GM06990 (cell line): ENCODE results near the gene CALD1.

Experiments used
- DNase-seq: peaks from one replicate; pipeline ENCODE4 v3.0.0-alpha.2; 2011; ENCODE audit not compliant: insufficient read length; ENCODE audit errors: extremely low read depth
- H3K27me3 ChIP-seq: replicated peaks from 2 replicates; pipeline ENCODE4 v1.6.0; 2011; ENCODE audit warnings: low read length; ENCODE audit not compliant: control insufficient read depth, insufficient read depth
- H3K36me3 ChIP-seq: 2 replicates; pipeline ENCODE4 v1.5.1; 2011; ENCODE audit warnings: low read length; ENCODE audit not compliant: control insufficient read depth, insufficient read depth
- H3K4me3 ChIP-seq: replicated peaks from 2 replicates; pipeline ENCODE4 v1.5.1; 2011; ENCODE audit warnings: low read depth, mild to moderate bottlenecking, control low read depth, low read length
- CTCF ChIP-seq: IDR thresholded peaks from 2 replicates; pipeline ENCODE4 v1.5.1; 2011; ENCODE audit warnings: low read length, control low read depth, mild to moderate bottlenecking, inconsistent platforms; ENCODE audit not compliant: insufficient read depth, poor library complexity, severe bottlenecking

Gene CALD1

DNA sequence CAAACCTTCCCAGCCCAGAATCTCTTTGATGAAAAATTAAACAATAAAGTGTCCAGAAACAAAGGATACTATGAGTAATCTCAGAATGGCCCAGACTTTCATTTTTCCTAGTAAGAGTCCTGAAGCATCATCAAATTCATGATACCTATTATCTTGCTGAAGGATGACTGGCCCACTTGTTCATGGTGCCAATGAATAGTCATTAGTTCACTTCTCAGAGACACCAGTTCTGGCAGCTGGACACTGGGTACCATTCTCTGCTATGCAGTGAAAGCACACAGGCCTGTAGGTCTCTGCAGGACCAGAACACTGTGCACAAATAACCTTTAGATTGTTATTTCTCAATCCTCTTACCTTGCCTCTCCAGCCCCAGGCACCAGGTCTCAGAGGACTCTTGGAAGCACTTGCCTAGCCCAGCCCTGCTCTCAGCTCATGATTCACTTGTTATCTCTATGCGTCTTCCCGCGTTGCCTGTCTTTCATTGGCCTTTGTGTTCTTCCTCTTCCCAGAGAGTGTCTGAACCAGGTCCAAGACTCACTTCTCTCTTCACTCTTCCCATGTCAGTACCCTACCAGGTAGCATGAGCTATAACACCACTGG lies 108.8 kb downstream of the CALD1 start:
- H3K4me3 ChIP-seq: no peak overlapping the region
- no peak for TF ChIP-seq CTCF
- DNase-seq: no peak
- H3K27me3 ChIP-seq: no peaks in the 10 kb centered on the region
- H3K36me3 ChIP-seq: no peaks in the 10 kb centered on the region

DNA sequence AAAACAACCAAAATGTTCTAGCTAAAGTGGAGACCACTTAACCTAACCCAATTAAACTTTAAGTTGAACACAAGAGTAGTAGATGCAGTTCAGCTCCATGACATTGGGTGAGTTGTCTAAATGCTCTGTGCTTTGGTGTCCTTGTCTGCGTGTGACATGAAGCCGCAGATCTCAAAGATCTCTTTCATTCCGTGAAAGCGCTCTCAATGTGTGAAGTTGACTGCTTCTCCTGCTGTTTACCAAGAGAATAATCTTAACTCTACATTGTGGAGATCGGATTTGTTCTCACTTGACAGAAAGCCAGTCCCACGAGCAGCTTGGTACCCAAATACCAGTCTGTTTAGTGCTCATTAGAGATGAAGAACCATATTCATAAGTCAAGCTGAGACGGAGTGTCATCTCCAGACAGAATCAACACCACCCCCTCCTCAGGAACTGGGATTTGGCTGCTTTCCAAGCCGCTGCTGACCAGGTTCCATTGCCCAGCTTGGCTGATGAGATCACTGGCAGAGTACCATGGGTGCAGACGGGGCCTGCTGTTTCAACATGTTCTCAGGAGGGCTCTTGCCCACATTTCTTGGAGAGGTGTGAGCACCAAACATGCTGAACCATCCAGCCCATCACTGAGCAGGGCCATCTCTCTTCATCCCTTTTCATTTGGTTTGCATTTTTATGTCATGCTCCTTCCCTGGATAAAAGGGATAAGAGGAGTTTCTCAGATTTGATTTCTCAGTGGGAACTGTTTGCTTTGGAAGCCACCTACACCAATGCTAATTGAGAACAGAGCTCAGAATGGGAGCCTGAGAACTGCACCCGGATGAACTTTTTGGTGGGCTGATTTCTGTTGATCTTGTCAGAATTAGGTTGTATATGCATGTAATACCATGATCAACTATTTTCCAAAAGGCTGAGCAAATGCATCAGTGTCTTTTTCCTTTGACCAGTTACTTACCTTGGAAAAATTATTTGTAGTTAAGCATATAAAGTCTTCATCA lies 111.1 kb downstream of the CALD1 start:
- no peak for TF ChIP-seq CTCF
- Histone ChIP-seq H3K27me3 (no peaks in the 10 kb centered on the region), H3K4me3 (no peak overlapping the region), H3K36me3 (no peaks in the 10 kb centered on the region)
- DNase-seq: no peak

GRCh38 chr7:134891262-134891695 lies 111.8 kb downstream of the CALD1 start:
- Histone ChIP-seq H3K4me3 (0 out of 2 replicates have a peak overlapping the region, but pooled peaks have one; percentile 7), H3K27me3 (no peaks in the 10 kb centered on the region), H3K36me3 (no peaks in the 10 kb centered on the region)
- no peak for DNase-seq
- no peak for TF ChIP-seq CTCF

GRCh38 chr7:134891696-134892678 lies 112.6 kb downstream of the CALD1 start:
- no peak for DNase-seq
- no peak for TF ChIP-seq CTCF
- H3K27me3 ChIP-seq: no peaks in the 10 kb centered on the region
- H3K4me3 ChIP-seq: no peak overlapping the region
- no peaks in the 10 kb centered on the region for H3K36me3 ChIP-seq

GRCh38 chr7:134892963-134893362 lies 113.5 kb downstream of the CALD1 start:
- Histone ChIP-seq H3K36me3 (no peaks in the 10 kb centered on the region), H3K27me3 (no peaks in the 10 kb centered on the region), H3K4me3 (no peak overlapping the region)
- DNase-seq: no peak
- TF ChIP-seq CTCF: no peak
